Stimulated activated naive CD8-positive, alpha-beta T cell treated with anti-CD3 and anti-CD28 coated beads, Interleukin-15, amount 100 ng/mL, for 72 hours (primary cell): ENCODE results near the gene MRPL1.

Experiments
- ATAC-seq: fragments of 150-1000 bp; cut with Tn5 transposase; 2 replicates; pipeline ENCODE4 v1.10.0; 2021; ENCODE audit warnings: mild to moderate bottlenecking, moderate library complexity
- DNase-seq, 2 donors: peaks; one replicate each; pipeline ENCODE4 v3.0.0; 2021 to 2022
- H3K27ac Mint-ChIP-seq, 2 donors: one replicate each; pipeline ENCODE4 v1.8.0; 2022; ENCODE audit warnings: mild to moderate bottlenecking in 2 of 2, mixed read lengths in 2 of 2, moderate library complexity in 2 of 2
- H3K27me3 Mint-ChIP-seq: one replicate; pipeline ENCODE4 v1.8.0; 2022; ENCODE audit warnings: mixed read lengths
- H3K4me1 Mint-ChIP-seq: one replicate; pipeline ENCODE4 v1.8.0; 2022; ENCODE audit warnings: mild to moderate bottlenecking, mixed read lengths
- H3K4me3 Mint-ChIP-seq, 2 donors: one replicate each; pipeline ENCODE4 v1.8.0; 2022; ENCODE audit warnings: mild to moderate bottlenecking in 2 of 2, mixed read lengths in 2 of 2, moderate library complexity in 1 of 2
- H3K9me3 Mint-ChIP-seq, 2 donors: one replicate each; pipeline ENCODE4 v1.8.0; 2022; ENCODE audit warnings: mixed read lengths in 2 of 2

MRPL1 gene

GRCh38 chr4:77862478-77863216 is at the start of gene MRPL1:
Gene MRPL1, plus strand, starts transcription at chr4:77862830. Its CDS starts 19 bp downstream, at chr4:77862849.
- DNase-seq (peak; percentile 87 to 89), ATAC-seq (peak; percentile 83)
- peak within 1 kb of the TSS; percentile 100 for H3K27ac Mint-ChIP-seq
- no peaks in the 10 kb centered on the region for H3K27me3 Mint-ChIP-seq
- H3K9me3 Mint-ChIP-seq, result no peaks in the 10 kb centered on the region
- H3K4me1 Mint-ChIP-seq, result peaks cover 79% of the 10 kb centered on the region
- peak within 1 kb of the TSS; percentile 88 to 91 for H3K4me3 Mint-ChIP-seq

GRCh38 chr4:77815636-77816035 is 47.0 kb upstream of the MRPL1 start:
- no peak for DNase-seq
- H3K27ac Mint-ChIP-seq, result peak overlapping the region in 1 of 2 donors; percentile 44
- H3K4me3 Mint-ChIP-seq, result peak overlapping the region; percentile 51 to 56
- H3K9me3 Mint-ChIP-seq, result no peaks in the 10 kb centered on the region
- peaks cover 62% of the 10 kb centered on the region for H3K4me1 Mint-ChIP-seq
- ATAC-seq, result no peak
- no peaks in the 10 kb centered on the region for H3K27me3 Mint-ChIP-seq

- no peaks in the 10 kb centered on the region for H3K27me3 Mint-ChIP-seq
- peak overlapping the region; percentile 60 to 73 for H3K4me3 Mint-ChIP-seq
- no peak for ATAC-seq
- DNase-seq, result no peak
- H3K9me3 Mint-ChIP-seq, result no peaks in the 10 kb centered on the region
- H3K27ac Mint-ChIP-seq, result no peak overlapping the region
- peaks cover 60% of the 10 kb centered on the region for H3K4me1 Mint-ChIP-seq
Measured at GRCh38 chr4:77816546-77816945, 46.1 kb upstream of the MRPL1 start.

- H3K9me3 Mint-ChIP-seq, result no peaks in the 10 kb centered on the region
- ATAC-seq (no peak), DNase-seq (no peak)
- H3K4me3 Mint-ChIP-seq, result peak overlapping the region; percentile 93 to 100
- H3K4me1 Mint-ChIP-seq, result peaks cover 62% of the 10 kb centered on the region
- peak overlapping the region; percentile 91 to 98 for H3K27ac Mint-ChIP-seq
- no peaks in the 10 kb centered on the region for H3K27me3 Mint-ChIP-seq
Measured at GRCh38 chr4:77817304-77818072, 45.1 kb upstream of the MRPL1 start.

- no peaks in the 10 kb centered on the region for H3K9me3 Mint-ChIP-seq
- H3K4me3 Mint-ChIP-seq, result peak overlapping the region; percentile 93 to 100
- H3K27me3 Mint-ChIP-seq, result no peaks in the 10 kb centered on the region
- peaks cover 62% of the 10 kb centered on the region for H3K4me1 Mint-ChIP-seq
- peak overlapping the region; percentile 91 to 98 for H3K27ac Mint-ChIP-seq
- DNase-seq (peak; percentile 38 to 53), ATAC-seq (no peak)
Measured at GRCh38 chr4:77818073-77818601, 44.5 kb upstream of the MRPL1 start.

- no peaks in the 10 kb centered on the region for H3K27me3 Mint-ChIP-seq
- peak; percentile 63 to 81 for DNase-seq
- H3K4me3 Mint-ChIP-seq, result peak within 1 kb of the TSS; percentile 95 to 100
- peak within 1 kb of the TSS; percentile 99 to 100 for H3K27ac Mint-ChIP-seq
- no peaks in the 10 kb centered on the region for H3K9me3 Mint-ChIP-seq
- peaks cover 55% of the 10 kb centered on the region for H3K4me1 Mint-ChIP-seq
- peak; percentile 15 for ATAC-seq
Measured at GRCh38 chr4:77818602-77819403, 43.8 kb upstream of the MRPL1 start, which contains the start of gene CNOT6L. Gene CNOT6L, minus strand, starts transcription at chr4:77819368. Its CDS starts 60 bp downstream, at chr4:77819308.

- DNase-seq, result peak in 1 of 2 donors; percentile 81
- peaks cover 49% of the 10 kb centered on the region for H3K4me1 Mint-ChIP-seq
- ATAC-seq, result peak; percentile 10
- H3K27me3 Mint-ChIP-seq, result no peaks in the 10 kb centered on the region
- peak overlapping the region; percentile 95 to 100 for H3K4me3 Mint-ChIP-seq
- H3K27ac Mint-ChIP-seq, result peak overlapping the region; percentile 99 to 100
- H3K9me3 Mint-ChIP-seq, result no peaks in the 10 kb centered on the region
Measured at GRCh38 chr4:77819404-77819842, 43.2 kb upstream of the MRPL1 start.

GRCh38 chr4:77819843-77820648 is 42.6 kb upstream of the MRPL1 start:
- peak; percentile 83 for ATAC-seq
- Mint-ChIP-seq H3K27me3 (no peaks in the 10 kb centered on the region), H3K4me1 (peaks cover 48% of the 10 kb centered on the region)

GRCh38 chr4:77820649-77821561 is 41.7 kb upstream of the MRPL1 start:
- peak overlapping the region; percentile 99 to 100 for H3K27ac Mint-ChIP-seq
- no peaks in the 10 kb centered on the region for H3K27me3 Mint-ChIP-seq
- peak; percentile 43 for ATAC-seq
- peak; percentile 46 to 70 for DNase-seq
- H3K9me3 Mint-ChIP-seq, result peaks cover 5 to 6% of the 10 kb centered on the region in 2 donors
- peaks cover 43% of the 10 kb centered on the region for H3K4me1 Mint-ChIP-seq
- peak overlapping the region; percentile 86 to 95 for H3K4me3 Mint-ChIP-seq

More at GRCh38 chr4:77819843-77820648, 42.6 kb upstream of the MRPL1 start:
- Mint-ChIP-seq H3K4me3 (peak overlapping the region; percentile 86 to 95), H3K27ac (peak overlapping the region; percentile 99 to 100), H3K9me3 (peaks cover 3 to 4% of the 10 kb centered on the region in 2 donors)
- DNase-seq, result peak; percentile 97 to 98

- H3K9me3 Mint-ChIP-seq, result peaks cover 5 to 6% of the 10 kb centered on the region in 2 donors
- ATAC-seq, result peak; percentile 18
- H3K27me3 Mint-ChIP-seq, result no peaks in the 10 kb centered on the region
- peak overlapping the region; percentile 86 to 95 for H3K4me3 Mint-ChIP-seq
- peak overlapping the region; percentile 99 to 100 for H3K27ac Mint-ChIP-seq
- peaks cover 42% of the 10 kb centered on the region for H3K4me1 Mint-ChIP-seq
- peak; percentile 29 to 59 for DNase-seq
Measured at GRCh38 chr4:77821775-77822174, 40.9 kb upstream of the MRPL1 start.

- Mint-ChIP-seq H3K27ac (no peak overlapping the region), H3K9me3 (peaks cover 5 to 6% of the 10 kb centered on the region in 2 donors), H3K4me1 (peaks cover 49% of the 10 kb centered on the region), H3K27me3 (no peaks in the 10 kb centered on the region), H3K4me3 (no peak overlapping the region)
- DNase-seq, result no peak
- no peak for ATAC-seq
Measured at GRCh38 chr4:77826275-77826674, 36.4 kb upstream of the MRPL1 start.

- DNase-seq (no peak), ATAC-seq (peak; percentile 80)
- peak overlapping the region; percentile 1 to 23 for H3K4me3 Mint-ChIP-seq
- H3K9me3 Mint-ChIP-seq, result peaks cover 5 to 6% of the 10 kb centered on the region in 2 donors
- peaks cover 38% of the 10 kb centered on the region for H3K4me1 Mint-ChIP-seq
- peak overlapping the region; percentile 0 to 80 for H3K27ac Mint-ChIP-seq
- no peaks in the 10 kb centered on the region for H3K27me3 Mint-ChIP-seq
Measured at GRCh38 chr4:77827343-77827742, 35.3 kb upstream of the MRPL1 start.

GRCh38 chr4:77833126-77833724 is 29.4 kb upstream of the MRPL1 start:
- Mint-ChIP-seq H3K4me3 (no peak overlapping the region), H3K27ac (no peak overlapping the region), H3K27me3 (no peaks in the 10 kb centered on the region), H3K4me1 (peaks cover 19% of the 10 kb centered on the region), H3K9me3 (no peaks in the 10 kb centered on the region)
- ATAC-seq (no peak), DNase-seq (no peak)
